ENCODE measurements around the gene EGLN1.
A peak's percentile ranks its signal among the peaks of the same experiment; 100 is the strongest.

EGLN1 gene

GRCh38 chr1:231416901-231417300 lies 5.2 kb downstream of the EGLN1 start:
- H3K4me3 ChIP-seq (ENCODE audit: low read depth, low read length), result no peak overlapping the region
- no peak for TF ChIP-seq CTCF (conservative IDR thresholded peaks at IDR 0.05; ENCODE audit: low read depth, low read length)

GRCh38 chr1:231415018-231415583 lies 7.0 kb downstream of the EGLN1 start:
- no peak overlapping the region for H3K4me3 ChIP-seq (ENCODE audit: low read depth, low read length)
- no peak for TF ChIP-seq CTCF (conservative IDR thresholded peaks at IDR 0.05; ENCODE audit: low read depth, low read length)
- no peak for DNase-seq (ENCODE audit: low read depth)

More at GRCh38 chr1:231416901-231417300, 5.2 kb downstream of the EGLN1 start:
- no peak for DNase-seq (ENCODE audit: low read depth)

- no peak overlapping the region for H3K4me3 ChIP-seq (ENCODE audit: low read depth, low read length)
- no peak for TF ChIP-seq CTCF (conservative IDR thresholded peaks at IDR 0.05; ENCODE audit: low read depth, low read length)
Measured at GRCh38 chr1:231414260-231415016, 7.6 kb downstream of the EGLN1 start.

GRCh38 chr1:231413749-231414082 lies 8.4 kb downstream of the EGLN1 start:
- no peak for TF ChIP-seq CTCF (conservative IDR thresholded peaks at IDR 0.05; ENCODE audit: low read depth, low read length)
- no peak for DNase-seq (ENCODE audit: low read depth)
- no peak overlapping the region for H3K4me3 ChIP-seq (ENCODE audit: low read depth, low read length)

More at GRCh38 chr1:231414260-231415016, 7.6 kb downstream of the EGLN1 start:
- DNase-seq (ENCODE audit: low read depth), result no peak

GRCh38 chr1:231411036-231411531 lies 11.0 kb downstream of the EGLN1 start:
- no peak for DNase-seq (ENCODE audit: low read depth)
- no peak overlapping the region for H3K4me3 ChIP-seq (ENCODE audit: low read depth, low read length)
- TF ChIP-seq CTCF (conservative IDR thresholded peaks at IDR 0.05; ENCODE audit: low read depth, low read length), result no peak

- TF ChIP-seq CTCF (conservative IDR thresholded peaks at IDR 0.05; ENCODE audit: low read depth, low read length), result no peak
- no peak overlapping the region for H3K4me3 ChIP-seq (ENCODE audit: low read depth, low read length)
- peak; percentile 60 for DNase-seq (ENCODE audit: low read depth)
Measured at GRCh38 chr1:231410036-231410612, 12.0 kb downstream of the EGLN1 start.

Measured in choroid plexus epithelial cell (primary cell).